HCT116 (cell line): Measurements from ENCODE around the gene RRAGB. TPM values are rescaled to one million over a fixed set of nuclear protein-coding genes. Genes with fewer than 3 reads are reported as not detected.

Experiments used
- ATAC-seq: fragments of 200-7000 bp; cut with Tn5 transposase; 2 replicates; pipeline ENCODE4 v1.9.1; 2020; ENCODE audit warnings: mild to moderate bottlenecking, moderate library complexity
- BruUV-seq: library from RNA; stranded (reverse); fragments of 400-500 nt; replicated peaks from 2 replicates; lab custom pipeline; 2021; lab: Mats Ljungman, UMichigan
- CTCF ChIA-PET: fragments of 300-600 bp; sonication (Branson Sonifier 250); formaldehyde crosslinking; loops from one replicate; lab custom pipeline; 2021; ENCODE audit warnings: antibody characterized with exemption; lab: Charles Lee
- POLR2A ChIA-PET: fragments of 300-600, 350-600 bp; sonication (Branson Sonifier 250); formaldehyde crosslinking; loops from one replicate; lab custom pipeline; 2021; ENCODE audit warnings: antibody characterized with exemption; lab: Charles Lee
- RAD21 ChIA-PET, 2 experiments: fragments of 300-600 bp; sonication (Branson Sonifier 250); formaldehyde crosslinking; loops; one replicate each; lab custom pipeline; 2023; ENCODE audit warnings: low total read pairs in 2 of 2; ENCODE audit not compliant: uncharacterized antibody in 2 of 2, unreplicated experiment in 2 of 2, low non-redundant PET in 1 of 2; lab: Charles Lee
- DNase-seq: peaks from one replicate; pipeline ENCODE4 v3.0.0-alpha.2; 2010; ENCODE audit warnings: low read depth, low spot score
- H2AFZ ChIP-seq: fragments of 200-600 bp; shearing (Covaris generic), sonication (generic); 2 replicates; pipeline ENCODE4 v1.6.1; 2017; ENCODE audit warnings: low read depth, mixed run types, mixed read lengths, antibody characterized with exemption, low read length; ENCODE audit not compliant: poor library complexity, severe bottlenecking
- H3K27ac ChIP-seq: 2 replicates; pipeline ENCODE4 v1.5.1; 2012; ENCODE audit warnings: low read depth, low read length
- H3K27me3 ChIP-seq: fragments of 200-600 bp; sonication (generic); 2 replicates; pipeline ENCODE4 v1.6.1; 2016; ENCODE audit warnings: mixed run types, low read length, mixed read lengths; ENCODE audit not compliant: insufficient read depth
- H3K36me3 ChIP-seq, 2 experiments: fragments of 200-500 bp in 1 of 2; fragments of 200-600 bp in 1 of 2; sonication (Bioruptor generic) in 1 of 2; sonication (generic) in 1 of 2; 2 replicates each; pipeline versions ENCODE4 v1.5.1 to v1.6.1; 2014 to 2016; ENCODE audit warnings: low read length in 2 of 2, inconsistent platforms in 1 of 2, mixed read lengths in 1 of 2, mixed run types in 1 of 2; ENCODE audit not compliant: insufficient read depth in 2 of 2, control insufficient read depth in 1 of 2
- H3K4me1 ChIP-seq, 2 experiments: fragments of 200-600 bp in 1 of 2; sonication (generic) in 1 of 2; 2 replicates each; pipeline versions ENCODE4 v1.5.1 to v1.6.1; 2012 to 2017; ENCODE audit warnings: low read length in 2 of 2, inconsistent platforms in 1 of 2, mild to moderate bottlenecking in 1 of 2, mixed read lengths in 1 of 2, mixed run types in 1 of 2, moderate library complexity in 1 of 2; ENCODE audit not compliant: insufficient read depth in 2 of 2, control insufficient read depth in 1 of 2
- H3K4me2 ChIP-seq: fragments of 200-600 bp; sonication (generic); 2 replicates; pipeline ENCODE4 v1.6.1; 2017; ENCODE audit warnings: mixed run types, low read length, mixed read lengths
- H3K4me3 ChIP-seq, 2 experiments: fragments of 200-600 bp in 1 of 2; sonication (generic) in 1 of 2; replicated peaks in 1 of 2; 2 replicates each; pipeline ENCODE4 v1.5.1; 2011 to 2016; ENCODE audit warnings: low read length in 2 of 2, control low read depth in 1 of 2, low read depth in 1 of 2, mild to moderate bottlenecking in 1 of 2, mixed read lengths in 1 of 2, mixed run types in 1 of 2
- H3K79me2 ChIP-seq: fragments of 200-600 bp; sonication (generic); 2 replicates; pipeline ENCODE4 v1.6.1; 2017; ENCODE audit warnings: mild to moderate bottlenecking, mixed run types, low read length, moderate library complexity, mixed read lengths; ENCODE audit not compliant: insufficient read depth
- H3K9ac ChIP-seq: fragments of 200-600 bp; sonication (generic); 2 replicates; pipeline ENCODE4 v1.6.1; 2016; ENCODE audit warnings: low read length, mixed read lengths
- H3K9me2 ChIP-seq: fragments of 200-600 bp; sonication (generic), shearing (Covaris generic); 2 replicates; pipeline ENCODE4 v1.6.1; 2017; ENCODE audit warnings: mixed run types, mild to moderate bottlenecking, moderate library complexity; ENCODE audit not compliant: insufficient read depth
- H3K9me3 ChIP-seq, 2 experiments: fragments of 200-500 bp in 1 of 2; fragments of 200-600 bp in 1 of 2; sonication (Bioruptor generic) in 1 of 2; sonication (generic) in 1 of 2; 2 replicates each; pipeline ENCODE4 v1.6.1; 2014 to 2017; ENCODE audit warnings: low read length in 2 of 2, mixed read lengths in 2 of 2, inconsistent platforms in 1 of 2, low read depth in 1 of 2, mild to moderate bottlenecking in 1 of 2, mixed run types in 1 of 2, moderate library complexity in 1 of 2; ENCODE audit not compliant: control insufficient read depth in 1 of 2, insufficient read depth in 1 of 2
- H4K20me1 ChIP-seq: fragments of 200-600 bp; sonication (generic), shearing (Covaris generic); 2 replicates; pipeline ENCODE4 v1.6.1; 2017; ENCODE audit warnings: mixed run types, mild to moderate bottlenecking, moderate library complexity; ENCODE audit not compliant: insufficient read depth
- ATF3 ChIP-seq: IDR thresholded peaks from 2 replicates; pipeline ENCODE4 v1.6.1; 2012
- ELF1 ChIP-seq: IDR thresholded peaks from 2 replicates; pipeline ENCODE4 v1.6.1; 2012; ENCODE audit warnings: low read depth, borderline replicate concordance
- EZH2 ChIP-seq: fragments of 200-600 bp; sonication (generic); IDR thresholded peaks from 2 replicates; pipeline ENCODE4 v1.6.1; 2017; ENCODE audit warnings: antibody characterized with exemption, mixed run types
- FOSL1 ChIP-seq: IDR thresholded peaks from 2 replicates; pipeline ENCODE4 v1.6.1; 2012; ENCODE audit warnings: low read depth
- JUND ChIP-seq: IDR thresholded peaks from 2 replicates; pipeline ENCODE4 v1.6.1; 2012
- POLR2A ChIP-seq: IDR thresholded peaks from 2 replicates; pipeline ENCODE4 v1.7.0; 2011; ENCODE audit warnings: borderline replicate concordance; ENCODE audit not compliant: insufficient read depth, insufficient read length; ENCODE audit errors: extremely low read depth
- REST ChIP-seq: IDR thresholded peaks from 2 replicates; pipeline ENCODE4 v1.6.1; 2012; ENCODE audit warnings: low read depth
- SP1 ChIP-seq: IDR thresholded peaks from 2 replicates; pipeline ENCODE4 v1.6.1; 2012; ENCODE audit warnings: low read depth
- TCF7L2 ChIP-seq: IDR thresholded peaks from 2 replicates; pipeline ENCODE4 v1.7.0; 2011; ENCODE audit warnings: borderline replicate concordance, inconsistent platforms; ENCODE audit not compliant: insufficient read depth, insufficient read length; ENCODE audit errors: extremely low read depth
- YY1 ChIP-seq: IDR thresholded peaks from 2 replicates; pipeline ENCODE4 v1.6.1; 2011; ENCODE audit warnings: low read length, low read depth, moderate library complexity, mild to moderate bottlenecking; ENCODE audit not compliant: insufficient replicate concordance; ENCODE audit errors: extremely low read depth
- ZFX ChIP-seq: fragments of 450-650 bp; IDR thresholded peaks from 2 replicates; pipeline ENCODE4 v1.6.1; 2017
- ZNF274 ChIP-seq: fragments of 200-500 bp; sonication (Bioruptor generic); IDR thresholded peaks from 2 replicates; pipeline ENCODE4 v1.6.1; 2014; ENCODE audit warnings: mild to moderate bottlenecking, low read depth, low read length, inconsistent platforms
- intact Hi-C: fragments of 100-400 bp; cut with micrococcal nuclease; formaldehyde crosslinking; loops from 2 replicates; pipeline ENCODE4 v1.10.0; 2022
- total RNA-seq: library from RNA; stranded (reverse); gene quantifications from one replicate; pipeline ENCODE4 v1.2.1, GENCODE V29; 2021; ENCODE audit not compliant: unreplicated experiment

RRAGB gene
- total RNA-seq, 1 experiment from 2014 or later, result 9.2 TPM

GRCh38 chrX:55710701-55711100, 6.8 kb upstream of the RRAGB start:
- H2AFZ ChIP-seq, result no peak overlapping the region
- H3K36me3 ChIP-seq, result no peaks in the 10 kb centered on the region
- TF ChIP-seq REST (no peak), FOSL1 (no peak), ELF1 (no peak), EZH2 (no peak), POLR2A (no peak), SP1 (no peak)
- no peaks in the 10 kb centered on the region for H3K9me3 ChIP-seq
- no TSS peak for BruUV-seq
- no peaks in the 10 kb centered on the region for H3K4me1 ChIP-seq
- DNase-seq (no peak), ATAC-seq (no peak)
- ChIA-PET POLR2A (no interaction called here), CTCF (no interaction called here), RAD21 (no interaction called here)
- H3K4me3 ChIP-seq, result no peak overlapping the region
- H3K9ac ChIP-seq, result no peak overlapping the region
- H4K20me1 ChIP-seq, result no peaks in the 10 kb centered on the region
- intact Hi-C loops, result no loop called here
- H3K79me2 ChIP-seq, result no peaks in the 10 kb centered on the region
- H3K27ac ChIP-seq, result no peak overlapping the region
- no peaks in the 10 kb centered on the region for H3K27me3 ChIP-seq
- no peaks in the 10 kb centered on the region for H3K9me2 ChIP-seq
- no peak overlapping the region for H3K4me2 ChIP-seq

- Histone ChIP-seq H4K20me1 (no peaks in the 10 kb centered on the region), H3K36me3 (no peaks in the 10 kb centered on the region), H3K4me2 (no peak overlapping the region), H3K4me3 (no peak overlapping the region), H3K9me2 (no peaks in the 10 kb centered on the region), H3K27me3 (no peaks in the 10 kb centered on the region), H3K4me1 (peaks cover 0 to 4% of the 10 kb centered on the region in 2 experiments; a peak in 1 of 4 replicates), H3K27ac (no peak overlapping the region), H3K9ac (no peak overlapping the region), H3K9me3 (no peaks in the 10 kb centered on the region), H3K79me2 (peaks cover 1% of the 10 kb centered on the region; the same call in 1 of the 2 replicates), H2AFZ (no peak overlapping the region)
- no TSS peak for BruUV-seq
- CTCF ChIA-PET, result no interaction called here
- POLR2A ChIA-PET, result no interaction called here
- RAD21 ChIA-PET, result no interaction called here
- DNase-seq (no peak), ATAC-seq (no peak)
- intact Hi-C loops, result no loop called here
- TF ChIP-seq ZFX (no peak), JUND (no peak), YY1 (no peak), ATF3 (no peak), REST (no peak), ZNF274 (no peak), TCF7L2 (no peak)
Measured at GRCh38 chrX:55713631-55714030, 3.9 kb upstream of the RRAGB start.
